Measurements from ENCODE around the gene KCNH1. TPM values are rescaled to one million over a fixed set of nuclear protein-coding genes. Genes with fewer than 3 reads are reported as not detected.

Gene KCNH1
- total RNA-seq, 1 experiment from 2014 or later: 0.17 TPM

GRCh38 chr1:210920716-210921694, 212.9 kb downstream of the KCNH1 start (continued):
- TF ChIP-seq TP53 (CRISPR knock-in tag; IDR thresholded peaks at IDR 0.05) (no peak), CDX4 (CRISPR knock-in tag; IDR thresholded peaks at IDR 0.05; ENCODE audit: borderline replicate concordance) (no peak), IRF1 (CRISPR knock-in tag; IDR thresholded peaks at IDR 0.05) (no peak)

GRCh38 chr1:210920258-210920657, 213.7 kb downstream of the KCNH1 start:
- no peaks in the 10 kb centered on the region for H3K36me3 Mint-ChIP-seq
- no peak overlapping the region for H3K4me3 Mint-ChIP-seq
- DNase-seq (ENCODE audit: low spot score) (no peak), ATAC-seq (no peak)
- peaks cover 17% of the 10 kb centered on the region for H3K4me1 Mint-ChIP-seq
- H3K27ac Mint-ChIP-seq: no peak overlapping the region
- POLR2A ChIA-PET: no interaction called here
- H3K9me3 Mint-ChIP-seq: peaks cover 3% of the 10 kb centered on the region; the same call in 1 of the 2 replicates
- H3K27me3 Mint-ChIP-seq (ENCODE audit: low read depth): 0 out of 2 replicates have a peak, but pooled peaks cover 4% of the 10 kb centered on the region
- CTCF ChIA-PET: no interaction called here
- TF ChIP-seq CREB1 (CRISPR knock-in tag; IDR thresholded peaks at IDR 0.05) (no peak), HMGA2 (CRISPR knock-in tag; IDR thresholded peaks at IDR 0.05) (peak; percentile 68), ETV6 (CRISPR knock-in tag; IDR thresholded peaks at IDR 0.05) (no peak), GABPB1 (CRISPR knock-in tag; IDR thresholded peaks at IDR 0.05) (no peak), PRDM15 (CRISPR knock-in tag; IDR thresholded peaks at IDR 0.05) (no peak)

- ATAC-seq: no peak
- DNase-seq (ENCODE audit: low spot score): no peak
- CTCF ChIA-PET: no interaction called here
- Mint-ChIP-seq H3K27me3 (ENCODE audit: low read depth) (0 out of 2 replicates have a peak, but pooled peaks cover 4% of the 10 kb centered on the region), H3K4me3 (no peak overlapping the region), H3K4me1 (peaks cover 13% of the 10 kb centered on the region), H3K27ac (no peak overlapping the region), H3K36me3 (no peaks in the 10 kb centered on the region), H3K9me3 (peaks cover 3% of the 10 kb centered on the region; the same call in 1 of the 2 replicates)
- POLR2A ChIA-PET: no interaction called here
- TF ChIP-seq FOXJ3 (CRISPR knock-in tag; IDR thresholded peaks at IDR 0.05; ENCODE audit: borderline replicate concordance): no peak
- TF ChIP-seq, protein P1, sequence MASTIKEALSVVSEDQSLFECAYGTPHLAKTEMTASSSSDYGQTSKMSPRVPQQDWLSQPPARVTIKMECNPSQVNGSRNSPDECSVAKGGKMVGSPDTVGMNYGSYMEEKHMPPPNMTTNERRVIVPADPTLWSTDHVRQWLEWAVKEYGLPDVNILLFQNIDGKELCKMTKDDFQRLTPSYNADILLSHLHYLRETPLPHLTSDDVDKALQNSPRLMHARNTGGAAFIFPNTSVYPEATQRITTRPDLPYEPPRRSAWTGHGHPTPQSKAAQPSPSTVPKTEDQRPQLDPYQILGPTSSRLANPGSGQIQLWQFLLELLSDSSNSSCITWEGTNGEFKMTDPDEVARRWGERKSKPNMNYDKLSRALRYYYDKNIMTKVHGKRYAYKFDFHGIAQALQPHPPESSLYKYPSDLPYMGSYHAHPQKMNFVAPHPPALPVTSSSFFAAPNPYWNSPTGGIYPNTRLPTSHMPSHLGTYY (CRISPR knock-in tag; IDR thresholded peaks at IDR 0.05): no peak
Observed at GRCh38 chr1:210918893-210919292, 215.1 kb downstream of the KCNH1 start.

DNA sequence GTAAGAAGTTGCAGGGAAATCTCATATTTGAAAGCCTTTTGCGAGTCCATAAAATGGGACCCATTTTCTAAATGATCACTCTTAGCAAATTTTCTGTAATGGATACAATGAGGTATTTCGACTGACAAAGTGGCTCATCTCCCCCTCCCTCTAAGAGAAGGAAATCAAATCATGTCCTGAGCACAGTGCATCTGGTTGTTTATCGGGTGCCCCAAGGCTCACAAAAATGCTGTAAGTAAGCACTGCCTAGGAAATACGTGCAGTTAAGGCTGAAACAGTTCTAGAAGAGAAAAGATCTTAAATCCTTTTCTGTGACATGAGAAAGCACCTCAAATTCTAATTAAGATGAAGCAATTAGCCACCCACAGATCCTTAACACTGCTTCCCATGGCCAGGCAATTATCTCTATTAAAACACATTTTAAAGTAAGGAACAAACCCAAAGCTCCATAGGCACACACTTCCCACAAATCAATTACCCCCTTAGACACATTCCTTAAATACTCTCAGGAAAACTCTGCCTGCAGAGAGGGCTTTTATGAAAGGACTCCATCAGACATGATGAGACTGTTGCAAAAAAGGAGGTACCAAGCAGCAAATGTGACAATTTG, 216.3 kb downstream of the KCNH1 start:
- H3K9me3 Mint-ChIP-seq: peaks cover 3% of the 10 kb centered on the region; the same call in 1 of the 2 replicates
- ChIA-PET CTCF (no interaction called here), POLR2A (no interaction called here)
- TF ChIP-seq ZNF512 (CRISPR knock-in tag; IDR thresholded peaks at IDR 0.05; ENCODE audit: borderline replicate concordance) (no peak), STAT6 (CRISPR knock-in tag; conservative IDR thresholded peaks at IDR 0.05; ENCODE audit: low read depth) (no peak), SP1 (CRISPR knock-in tag; conservative IDR thresholded peaks at IDR 0.05) (no peak)
- TF ChIP-seq, protein P2, sequence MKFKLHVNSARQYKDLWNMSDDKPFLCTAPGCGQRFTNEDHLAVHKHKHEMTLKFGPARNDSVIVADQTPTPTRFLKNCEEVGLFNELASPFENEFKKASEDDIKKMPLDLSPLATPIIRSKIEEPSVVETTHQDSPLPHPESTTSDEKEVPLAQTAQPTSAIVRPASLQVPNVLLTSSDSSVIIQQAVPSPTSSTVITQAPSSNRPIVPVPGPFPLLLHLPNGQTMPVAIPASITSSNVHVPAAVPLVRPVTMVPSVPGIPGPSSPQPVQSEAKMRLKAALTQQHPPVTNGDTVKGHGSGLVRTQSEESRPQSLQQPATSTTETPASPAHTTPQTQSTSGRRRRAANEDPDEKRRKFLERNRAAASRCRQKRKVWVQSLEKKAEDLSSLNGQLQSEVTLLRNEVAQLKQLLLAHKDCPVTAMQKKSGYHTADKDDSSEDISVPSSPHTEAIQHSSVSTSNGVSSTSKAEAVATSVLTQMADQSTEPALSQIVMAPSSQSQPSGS (CRISPR knock-in tag; IDR thresholded peaks at IDR 0.05; ENCODE audit: borderline replicate concordance, low read depth): no peak

More for the DNA sequence above, 216.3 kb downstream of the KCNH1 start:
- ATAC-seq (peak; percentile 60), DNase-seq (ENCODE audit: low spot score) (no peak)
- no peak overlapping the region for H3K27ac Mint-ChIP-seq
- H3K36me3 Mint-ChIP-seq: no peaks in the 10 kb centered on the region
- 0 out of 2 replicates have a peak, but pooled peaks cover 4% of the 10 kb centered on the region for H3K27me3 Mint-ChIP-seq (ENCODE audit: low read depth)
- peaks cover 13% of the 10 kb centered on the region for H3K4me1 Mint-ChIP-seq
- no peak overlapping the region for H3K4me3 Mint-ChIP-seq
